ENCODE results near the gene BRAF. TPM values are rescaled to one million over a fixed set of nuclear protein-coding genes. Genes with fewer than 3 reads are reported as not detected.
"Not testable (repeated sequence)": the region's sequence is repeated elsewhere in the genome, so short reads cannot be mapped to it uniquely, and the experiment has no call there.

Gene BRAF
- total RNA-seq, 1 donor from 2014 or later, result 11.3 TPM

DNA sequence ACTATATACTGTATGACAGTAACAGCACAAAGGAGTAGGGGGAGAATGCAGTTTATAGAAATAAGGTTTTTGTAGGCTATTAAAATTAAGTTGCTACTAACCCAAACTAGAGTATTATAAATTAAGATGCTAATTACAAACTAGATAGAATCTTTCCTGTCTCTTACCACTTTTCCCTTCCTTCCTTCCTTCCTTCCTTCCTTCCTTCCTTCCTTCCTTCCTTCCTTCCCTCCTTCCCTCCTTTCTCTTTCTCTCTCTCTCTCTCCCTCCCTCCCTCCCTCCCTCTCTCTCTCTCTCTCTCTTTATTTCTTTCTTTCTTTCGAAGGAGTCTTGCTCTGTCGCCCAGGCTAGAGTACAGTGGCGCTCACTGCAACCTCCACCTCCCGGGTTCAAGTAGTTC lies 36.4 kb upstream of the BRAF start:
- no peaks in the 10 kb centered on the region for H3K36me3 ChIP-seq (ENCODE audit: control insufficient read depth, insufficient read depth, low read length)
- no peak for FAIRE-seq
- H3K4me3 ChIP-seq (ENCODE audit: low read depth, low read length), result no peak overlapping the region
- no peaks in the 10 kb centered on the region for H3K27me3 ChIP-seq (ENCODE audit: control insufficient read depth, insufficient read depth, low read length)
- no peak for TF ChIP-seq CTCF (IDR thresholded peaks at IDR 0.05; ENCODE audit: insufficient read depth, low read length, severe bottlenecking)
- DNase-seq (ENCODE audit: low read depth), result no peak

GRCh38 chr7:140956997-140957396 lies 32.3 kb upstream of the BRAF start:
- not testable (repeated sequence) for H3K27me3 ChIP-seq (ENCODE audit: control insufficient read depth, insufficient read depth, low read length); FAIRE-seq; DNase-seq (ENCODE audit: low read depth); H3K36me3 ChIP-seq (ENCODE audit: control insufficient read depth, insufficient read depth, low read length); H3K4me3 ChIP-seq (ENCODE audit: low read depth, low read length)

DNA sequence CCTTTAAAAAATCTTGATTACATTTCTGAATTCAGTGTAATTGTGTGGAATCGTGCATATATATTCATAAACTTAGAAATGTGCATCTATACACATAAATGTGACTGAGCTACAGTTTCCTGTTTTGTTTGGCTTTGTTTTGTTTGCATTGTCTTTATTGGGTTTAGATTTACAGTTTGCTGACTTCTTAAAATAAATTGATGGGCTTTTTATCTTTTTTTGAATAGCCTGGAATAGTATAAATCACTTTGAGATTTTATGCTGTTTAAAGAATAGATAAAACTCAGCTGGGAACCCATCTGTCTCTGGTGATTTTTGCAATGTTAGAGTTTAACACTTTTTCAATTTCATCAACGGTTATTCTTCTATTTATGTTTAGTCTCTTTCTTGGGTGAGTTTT lies 21.2 kb upstream of the BRAF start:
- FAIRE-seq, result no peak
- Histone ChIP-seq H3K4me3 (ENCODE audit: low read depth, low read length) (no peak overlapping the region), H3K27me3 (ENCODE audit: control insufficient read depth, insufficient read depth, low read length) (no peaks in the 10 kb centered on the region), H3K36me3 (ENCODE audit: control insufficient read depth, insufficient read depth, low read length) (no peaks in the 10 kb centered on the region)
- TF ChIP-seq CTCF (IDR thresholded peaks at IDR 0.05; ENCODE audit: insufficient read depth, low read length, severe bottlenecking), result no peak
- no peak for DNase-seq (ENCODE audit: low read depth)

- not testable (repeated sequence) for H3K4me3 ChIP-seq (ENCODE audit: low read depth, low read length); DNase-seq (ENCODE audit: low read depth); H3K36me3 ChIP-seq (ENCODE audit: control insufficient read depth, insufficient read depth, low read length); H3K27me3 ChIP-seq (ENCODE audit: control insufficient read depth, insufficient read depth, low read length); FAIRE-seq
These were observed 17.5 kb upstream of the BRAF start for GRCh38 chr7:140942242-140942641.

DNA sequence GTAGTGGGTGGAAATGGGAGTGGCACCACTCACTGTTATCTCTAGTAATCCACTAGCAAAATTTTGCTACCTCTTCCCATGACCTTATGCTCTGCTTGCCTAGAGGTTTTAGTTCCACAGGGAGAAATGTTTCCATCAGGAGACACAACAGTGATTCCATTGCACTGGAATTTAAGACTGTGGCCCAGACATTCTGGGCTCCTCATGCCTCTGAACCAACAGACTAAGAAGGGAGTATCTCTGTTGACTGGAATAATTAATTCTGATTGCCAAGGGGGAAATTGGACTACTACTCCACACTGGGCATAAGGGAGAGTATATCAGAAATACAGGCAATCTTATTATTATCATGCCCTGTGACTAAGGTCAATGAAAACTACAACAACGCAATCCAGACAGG lies 16.2 kb upstream of the BRAF start:
- no peaks in the 10 kb centered on the region for H3K27me3 ChIP-seq (ENCODE audit: control insufficient read depth, insufficient read depth, low read length)
- no peaks in the 10 kb centered on the region for H3K36me3 ChIP-seq (ENCODE audit: control insufficient read depth, insufficient read depth, low read length)
- FAIRE-seq (no peak), DNase-seq (ENCODE audit: low read depth) (no peak)
- H3K4me3 ChIP-seq (ENCODE audit: low read depth, low read length), result no peak overlapping the region
- no peak for TF ChIP-seq CTCF (IDR thresholded peaks at IDR 0.05; ENCODE audit: insufficient read depth, low read length, severe bottlenecking)

DNA sequence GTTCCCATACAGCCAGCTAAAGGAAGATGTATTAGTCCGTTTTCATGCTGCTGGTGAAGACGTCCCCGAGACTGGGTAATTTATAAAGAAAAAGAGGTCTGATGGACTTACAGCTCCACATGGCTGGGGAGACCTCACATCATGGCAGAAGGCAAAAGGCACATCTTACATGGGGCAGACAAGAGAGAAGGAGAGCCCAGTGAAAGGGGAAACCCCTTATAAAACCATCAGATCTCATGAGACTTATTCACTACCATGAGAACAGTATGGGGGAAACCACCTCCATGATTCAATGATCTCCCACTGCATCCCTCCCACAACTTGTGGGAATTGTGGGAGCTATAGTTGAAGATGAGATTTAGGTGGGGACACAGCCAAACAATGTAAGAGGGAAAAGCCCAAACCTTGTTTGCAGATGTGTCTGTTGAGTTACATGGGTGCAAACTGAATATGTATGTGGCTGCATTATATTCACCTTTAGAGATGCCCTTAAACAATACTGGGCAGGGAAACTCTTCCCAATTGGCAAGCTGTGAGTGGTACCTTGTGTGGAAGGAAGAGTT lies 13.1 kb upstream of the BRAF start:
- DNase-seq (ENCODE audit: low read depth) (no peak), FAIRE-seq (no peak)
- TF ChIP-seq CTCF (IDR thresholded peaks at IDR 0.05; ENCODE audit: insufficient read depth, low read length, severe bottlenecking), result no peak
- Histone ChIP-seq H3K27me3 (ENCODE audit: control insufficient read depth, insufficient read depth, low read length) (no peaks in the 10 kb centered on the region), H3K4me3 (ENCODE audit: low read depth, low read length) (no peak overlapping the region), H3K36me3 (ENCODE audit: control insufficient read depth, insufficient read depth, low read length) (no peaks in the 10 kb centered on the region)
